Vagina (tissue), 2 donors: ENCODE measurements around the gene GUCY1A2. TPM values are rescaled to one million over a fixed set of nuclear protein-coding genes. Genes with fewer than 3 reads are reported as not detected.
"Not testable (repeated sequence)": the region's sequence is repeated elsewhere in the genome, so short reads cannot be mapped to it uniquely, and the experiment has no call there.

Experiments used
- DNase-seq, 2 donors: peaks; one replicate each; pipeline ENCODE4 v3.0.0-alpha.2; 2017; ENCODE audit errors: extremely low spot score in 2 of 2
- H3K27ac ChIP-seq: fragments of 200-600 bp; sonication (generic); one replicate; pipeline ENCODE4 v1.5.1; 2019
- H3K27me3 ChIP-seq: fragments of 200-600 bp; sonication (generic); one replicate; pipeline ENCODE4 v1.5.1; 2019
- H3K36me3 ChIP-seq, 2 donors: fragments of 200-600 bp; sonication (generic); one replicate each; pipeline ENCODE4 v1.5.1; 2017 to 2019
- H3K4me1 ChIP-seq: fragments of 200-600 bp; sonication (generic); one replicate; pipeline ENCODE4 v1.5.1; 2019
- H3K4me3 ChIP-seq, 2 donors: fragments of 200-600 bp; sonication (generic); 1 replicate in 1 of 2; 2 replicates in 1 of 2; pipeline ENCODE4 v1.5.1; 2016 to 2019
- H3K9me3 ChIP-seq: fragments of 200-600 bp; sonication (generic); one replicate; pipeline ENCODE4 v1.5.1; 2019
- CTCF ChIP-seq, 3 experiments: fragments of 450-650 bp in 2 of 3; fragments of 200-600 bp in 1 of 3; sonication (generic) in 1 of 3; IDR thresholded peaks; one replicate each; pipeline ENCODE4 v1.5.1; 2017 to 2019; ENCODE audit warnings: antibody characterized with exemption in 3 of 3, mild to moderate bottlenecking in 2 of 3, moderate library complexity in 2 of 3
- POLR2A ChIP-seq, 2 donors: fragments of 450-650 bp; IDR thresholded peaks; one replicate each; pipeline ENCODE4 v1.6.1; 2017; ENCODE audit warnings: antibody characterized with exemption in 2 of 2, mild to moderate bottlenecking in 2 of 2, moderate library complexity in 2 of 2
- POLR2AphosphoS5 ChIP-seq, 2 donors: sonication (generic); formaldehyde crosslinking; IDR thresholded peaks; one replicate each; pipeline ENCODE4 v1.9.0; 2017; ENCODE audit warnings: antibody characterized with exemption in 2 of 2, mild to moderate bottlenecking in 2 of 2, low read depth in 1 of 2; ENCODE audit not compliant: insufficient read depth in 1 of 2
- intact Hi-C: fragments of 100-400 bp; cut with DNase I; formaldehyde crosslinking; loops from one replicate; pipeline ENCODE4 v1.15.1; 2023
- total RNA-seq: library from RNA; depleted of rRNA; stranded (reverse); fragments of >200 nt; gene quantifications from one replicate; pipeline ENCODE4 v1.2.3, GENCODE V29; 2016

Gene GUCY1A2
- total RNA-seq, 1 donor from 2014 or later = 7.4 TPM

DNA sequence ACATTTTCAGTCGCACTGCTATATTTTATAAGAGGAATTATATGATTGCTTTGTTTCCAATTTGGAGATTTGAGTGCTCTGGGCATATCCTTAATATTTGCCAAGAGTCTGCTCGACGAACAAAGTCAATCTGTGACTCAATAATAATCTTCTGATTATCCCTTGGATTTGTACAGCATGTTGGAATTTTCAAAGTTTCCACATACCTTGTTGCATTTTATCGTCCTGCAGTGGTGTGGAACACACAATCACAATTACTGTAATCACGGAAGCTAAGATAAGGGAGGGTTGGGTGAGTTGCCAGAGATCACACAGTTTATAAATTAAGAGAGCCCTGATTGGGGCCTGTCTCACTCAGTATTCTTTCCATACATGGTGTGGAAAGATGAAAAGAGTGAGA, 189.3 kb downstream of the GUCY1A2 start:
- no peak for DNase-seq
- Histone ChIP-seq H3K36me3 (no peaks in the 10 kb centered on the region), H3K4me1 (no peaks in the 10 kb centered on the region), H3K27me3 (no peaks in the 10 kb centered on the region), H3K27ac (no peak overlapping the region), H3K4me3 (no peak overlapping the region), H3K9me3 (no peaks in the 10 kb centered on the region)
- intact Hi-C loops = no loop called here
- no peak for TF ChIP-seq POLR2A (IDR thresholded peaks at IDR 0.05)
- TF ChIP-seq CTCF (IDR thresholded peaks at IDR 0.05) = no peak
- TF ChIP-seq POLR2AphosphoS5 (IDR thresholded peaks at IDR 0.05; ENCODE audit: insufficient read depth in 1 of 2, low read depth in 1 of 2) = no peak

DNA sequence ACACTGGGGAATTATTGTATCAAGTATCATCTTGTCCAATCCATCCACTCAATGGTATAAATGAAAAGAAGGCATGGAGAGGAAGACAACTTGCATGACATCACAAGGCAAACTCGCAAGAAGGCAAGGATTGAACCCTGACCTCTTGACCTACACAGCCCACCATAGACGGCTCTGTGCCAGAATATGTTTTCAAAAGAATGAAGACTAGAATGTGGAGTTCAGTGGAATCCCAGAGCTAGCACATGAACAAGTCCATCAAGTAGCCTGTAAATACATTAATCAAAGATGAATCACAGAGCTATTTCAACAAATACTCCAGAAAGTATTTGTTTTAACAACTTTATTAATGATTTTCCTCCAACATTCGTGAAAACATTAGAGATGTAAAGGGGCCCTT, 189.7 kb downstream of the GUCY1A2 start:
- Histone ChIP-seq H3K27me3 (no peaks in the 10 kb centered on the region), H3K9me3 (no peaks in the 10 kb centered on the region), H3K27ac (no peak overlapping the region), H3K36me3 (no peaks in the 10 kb centered on the region), H3K4me3 (no peak overlapping the region), H3K4me1 (no peaks in the 10 kb centered on the region)
- DNase-seq = no peak
- no peak for TF ChIP-seq POLR2AphosphoS5 (IDR thresholded peaks at IDR 0.05; ENCODE audit: insufficient read depth in 1 of 2, low read depth in 1 of 2)
- no peak for TF ChIP-seq CTCF (IDR thresholded peaks at IDR 0.05)
- no peak for TF ChIP-seq POLR2A (IDR thresholded peaks at IDR 0.05)
- intact Hi-C loops = no loop called here

DNA sequence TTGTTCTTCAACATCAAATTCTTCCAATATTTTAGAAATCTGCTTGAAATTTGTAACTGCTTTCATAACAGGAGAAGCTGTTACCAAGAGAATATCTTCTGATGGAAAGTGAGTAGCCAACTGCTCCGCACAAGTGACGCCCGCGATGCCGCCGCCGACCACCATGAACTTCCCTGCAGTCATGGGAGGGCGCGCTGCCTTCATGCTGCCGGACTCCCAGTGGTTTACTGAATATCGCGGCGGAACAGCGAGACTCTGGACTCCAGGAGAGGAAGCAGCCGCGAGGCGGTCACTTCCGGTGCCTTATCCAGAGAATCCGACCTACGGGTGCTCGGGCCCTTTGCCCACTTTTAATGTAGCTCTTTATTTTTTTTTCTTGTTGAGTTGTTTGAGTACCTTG, 190.6 kb downstream of the GUCY1A2 start:
- no peak for TF ChIP-seq POLR2A (IDR thresholded peaks at IDR 0.05)
- no peak for TF ChIP-seq CTCF (IDR thresholded peaks at IDR 0.05)
- no peak for TF ChIP-seq POLR2AphosphoS5 (IDR thresholded peaks at IDR 0.05; ENCODE audit: insufficient read depth in 1 of 2, low read depth in 1 of 2)

DNA sequence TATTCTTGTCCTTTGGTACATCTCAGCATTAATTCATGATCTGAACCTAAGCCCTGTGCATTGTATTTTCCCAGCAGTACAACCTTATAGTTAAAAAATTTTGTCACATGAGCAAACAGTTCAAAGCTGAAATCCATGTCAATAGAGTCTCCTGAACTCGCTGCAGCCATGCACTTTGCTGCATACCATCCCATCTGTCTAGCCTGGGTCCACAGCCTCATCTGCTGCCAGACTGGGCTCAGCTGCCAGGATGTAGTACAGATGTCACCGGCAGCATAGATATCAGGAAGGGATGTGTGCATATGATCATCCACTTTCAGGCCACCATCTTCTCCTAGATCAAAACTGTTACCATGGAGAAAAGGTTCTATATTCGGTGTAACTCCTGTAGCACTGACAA, 191.7 kb downstream of the GUCY1A2 start:
- H3K4me1 ChIP-seq, H3K4me3 ChIP-seq, H3K9me3 ChIP-seq, H3K27me3 ChIP-seq, H3K27ac ChIP-seq, H3K36me3 ChIP-seq, DNase-seq, intact Hi-C loops: not testable (repeated sequence)

More for the DNA sequence above, 190.6 kb downstream of the GUCY1A2 start:
- no peak overlapping the region for H3K27ac ChIP-seq
- H3K9me3 ChIP-seq = no peaks in the 10 kb centered on the region
- H3K27me3 ChIP-seq = no peaks in the 10 kb centered on the region
- no peaks in the 10 kb centered on the region for H3K4me1 ChIP-seq
- no peak for DNase-seq
- H3K4me3 ChIP-seq = no peak overlapping the region
- no peaks in the 10 kb centered on the region for H3K36me3 ChIP-seq
- intact Hi-C loops = no loop called here

DNA sequence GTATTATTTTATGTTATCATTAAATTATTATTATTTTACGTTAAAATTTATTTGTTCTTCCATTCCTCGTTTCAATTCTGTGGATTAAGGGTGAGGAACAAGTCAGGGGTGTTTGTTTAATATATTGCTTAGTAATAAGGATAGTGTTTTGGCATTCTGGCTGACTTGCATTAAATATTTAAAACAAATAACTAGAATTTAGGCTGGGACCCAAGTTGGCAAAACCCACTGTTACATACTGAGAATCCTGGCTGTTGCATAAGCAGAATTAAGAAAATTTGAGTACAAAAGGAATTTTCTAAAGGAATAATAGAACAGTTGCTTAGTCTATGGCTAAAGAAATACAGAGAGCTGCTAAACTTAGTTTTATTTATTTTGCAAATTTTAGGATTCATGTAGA, 196.4 kb downstream of the GUCY1A2 start:
- intact Hi-C loops = no loop called here
- no peak for DNase-seq
- TF ChIP-seq POLR2A (IDR thresholded peaks at IDR 0.05) = no peak

GRCh38 chr11:106821291-106821690, 197.0 kb downstream of the GUCY1A2 start:
- Histone ChIP-seq H3K36me3 (no peaks in the 10 kb centered on the region), H3K9me3 (no peaks in the 10 kb centered on the region), H3K27me3 (no peaks in the 10 kb centered on the region), H3K4me1 (no peaks in the 10 kb centered on the region), H3K27ac (no peak overlapping the region), H3K4me3 (no peak overlapping the region)
- intact Hi-C loops = no loop called here
- TF ChIP-seq POLR2A (IDR thresholded peaks at IDR 0.05) = no peak
- TF ChIP-seq POLR2AphosphoS5 (IDR thresholded peaks at IDR 0.05; ENCODE audit: insufficient read depth in 1 of 2, low read depth in 1 of 2) = no peak
- no peak for TF ChIP-seq CTCF (IDR thresholded peaks at IDR 0.05)
- DNase-seq = no peak

More for the DNA sequence above, 196.4 kb downstream of the GUCY1A2 start:
- Histone ChIP-seq H3K27me3 (no peaks in the 10 kb centered on the region), H3K4me1 (no peaks in the 10 kb centered on the region), H3K36me3 (no peaks in the 10 kb centered on the region), H3K4me3 (no peak overlapping the region), H3K27ac (no peak overlapping the region), H3K9me3 (no peaks in the 10 kb centered on the region)
